Prostate gland (tissue), 2 donors: ENCODE data around the gene CCSER1.

ENCODE experiments used
- POLR2AphosphoS5 ChIP-seq: sonication (generic); formaldehyde crosslinking; IDR thresholded peaks from one replicate; pipeline ENCODE4 v1.6.1; 2017; ENCODE audit warnings: antibody characterized with exemption
- TF ChIP-seq, protein P1 (sequence below), 4 experiments: fragments of 200-600 bp in 2 of 4; fragments of 450-650 bp in 2 of 4; sonication (generic) in 2 of 4; IDR thresholded peaks; 1 replicate in 3 of 4; 2 replicates in 1 of 4; pipeline ENCODE4 v1.5.1; 2016 to 2019; ENCODE audit warnings: antibody characterized with exemption in 4 of 4, mild to moderate bottlenecking in 2 of 4, moderate library complexity in 2 of 4

- TF ChIP-seq, protein P1, sequence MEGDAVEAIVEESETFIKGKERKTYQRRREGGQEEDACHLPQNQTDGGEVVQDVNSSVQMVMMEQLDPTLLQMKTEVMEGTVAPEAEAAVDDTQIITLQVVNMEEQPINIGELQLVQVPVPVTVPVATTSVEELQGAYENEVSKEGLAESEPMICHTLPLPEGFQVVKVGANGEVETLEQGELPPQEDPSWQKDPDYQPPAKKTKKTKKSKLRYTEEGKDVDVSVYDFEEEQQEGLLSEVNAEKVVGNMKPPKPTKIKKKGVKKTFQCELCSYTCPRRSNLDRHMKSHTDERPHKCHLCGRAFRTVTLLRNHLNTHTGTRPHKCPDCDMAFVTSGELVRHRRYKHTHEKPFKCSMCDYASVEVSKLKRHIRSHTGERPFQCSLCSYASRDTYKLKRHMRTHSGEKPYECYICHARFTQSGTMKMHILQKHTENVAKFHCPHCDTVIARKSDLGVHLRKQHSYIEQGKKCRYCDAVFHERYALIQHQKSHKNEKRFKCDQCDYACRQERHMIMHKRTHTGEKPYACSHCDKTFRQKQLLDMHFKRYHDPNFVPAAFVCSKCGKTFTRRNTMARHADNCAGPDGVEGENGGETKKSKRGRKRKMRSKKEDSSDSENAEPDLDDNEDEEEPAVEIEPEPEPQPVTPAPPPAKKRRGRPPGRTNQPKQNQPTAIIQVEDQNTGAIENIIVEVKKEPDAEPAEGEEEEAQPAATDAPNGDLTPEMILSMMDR (IDR thresholded peaks at IDR 0.05): no peak
- TF ChIP-seq POLR2AphosphoS5: no peak
These were observed 600.7 kb downstream of the CCSER1 start for GRCh38 chr4:90727938-90728337.
